ENCODE results near the gene CACNB2.

Gene CACNB2

DNA sequence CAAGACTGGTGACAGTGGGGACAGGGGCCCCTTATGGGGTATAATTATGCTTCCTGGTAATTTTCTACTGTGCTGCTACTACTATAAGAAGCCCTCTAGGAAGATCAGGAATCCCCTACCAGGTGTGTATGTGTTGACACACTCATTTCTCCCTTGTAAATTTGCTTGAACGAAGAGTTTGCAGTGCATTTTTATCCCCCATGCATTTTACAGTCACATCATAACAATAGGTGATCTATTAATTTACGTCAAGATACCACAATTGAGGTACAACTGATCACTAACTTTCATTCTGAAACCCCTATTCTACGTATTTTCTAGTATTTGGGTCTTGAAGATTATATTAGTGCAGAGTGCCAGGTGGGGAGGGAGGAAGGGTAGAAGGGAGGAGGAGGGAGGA, 258.9 kb downstream of the CACNB2 start:
- no peak overlapping the region for H3K27ac Mint-ChIP-seq
- H3K36me3 Mint-ChIP-seq, result no peaks in the 10 kb centered on the region
- DNase-seq (ENCODE audit: low spot score in 2 of 2) (no peak), ATAC-seq (ENCODE audit: low read depth) (no peak)
- H3K4me1 Mint-ChIP-seq, result peaks cover 5% of the 10 kb centered on the region
- no peaks in the 10 kb centered on the region for H3K9me3 Mint-ChIP-seq
- no peak overlapping the region for H3K4me3 Mint-ChIP-seq
- no peaks in the 10 kb centered on the region for H3K27me3 Mint-ChIP-seq

DNA sequence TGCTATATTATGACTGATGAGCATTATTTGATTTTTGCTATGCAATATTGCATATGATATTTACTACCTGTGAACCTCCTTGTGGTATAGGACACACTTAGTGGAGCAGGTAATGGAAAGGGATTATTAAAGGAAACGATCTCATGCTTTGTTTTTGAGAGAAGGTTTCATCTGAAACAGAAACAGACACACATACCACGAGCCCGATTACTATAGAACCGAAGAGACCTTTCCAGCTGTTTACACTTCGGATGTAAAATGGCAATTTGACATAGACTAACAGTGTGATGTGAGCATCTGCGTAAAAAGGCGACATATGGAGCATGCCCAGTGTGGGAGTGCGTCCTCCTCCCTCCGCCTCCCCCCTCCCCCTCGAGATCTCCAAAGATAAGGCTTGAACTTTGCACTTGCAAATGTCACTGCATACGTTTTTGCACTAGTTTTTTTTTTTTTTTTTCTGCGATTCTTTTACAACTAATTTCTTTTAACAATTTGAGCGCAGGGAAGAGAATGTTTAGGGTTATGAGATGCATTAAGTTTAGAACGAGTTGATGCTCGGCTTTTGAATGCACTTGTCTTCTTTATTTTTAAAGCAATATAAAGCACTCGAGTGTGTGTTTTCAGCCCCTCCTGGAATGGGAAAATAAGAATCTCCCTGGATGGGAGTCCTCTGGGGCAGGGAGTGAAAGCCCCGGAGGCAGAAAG, 260.1 kb downstream of the CACNB2 start:
- Mint-ChIP-seq H3K36me3 (no peaks in the 10 kb centered on the region), H3K27me3 (no peaks in the 10 kb centered on the region), H3K27ac (no peak overlapping the region), H3K9me3 (no peaks in the 10 kb centered on the region), H3K4me1 (peaks cover 5% of the 10 kb centered on the region), H3K4me3 (no peak overlapping the region)
- ATAC-seq (ENCODE audit: low read depth) (no peak), DNase-seq (ENCODE audit: low spot score in 2 of 2) (no peak)

DNA sequence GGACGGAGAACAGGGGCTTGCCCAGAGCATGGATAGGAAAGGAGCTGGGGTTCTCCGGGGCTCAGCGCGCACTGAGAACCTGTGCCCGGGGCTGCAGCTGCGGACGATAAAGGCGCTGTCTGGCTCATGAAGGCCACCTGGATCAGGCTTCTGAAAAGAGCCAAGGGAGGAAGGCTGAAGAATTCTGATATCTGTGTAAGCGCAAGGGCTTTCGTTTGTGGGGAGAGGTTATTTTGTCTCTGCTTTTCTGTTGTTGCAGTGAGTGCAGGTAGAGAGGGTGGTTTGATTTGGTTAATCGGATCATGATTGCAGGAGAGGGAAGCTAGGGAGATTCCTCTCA, 260.7 kb downstream of the CACNB2 start:
- Mint-ChIP-seq H3K27ac (no peak overlapping the region), H3K36me3 (no peaks in the 10 kb centered on the region), H3K4me1 (peaks cover 5% of the 10 kb centered on the region), H3K27me3 (no peaks in the 10 kb centered on the region), H3K9me3 (no peaks in the 10 kb centered on the region), H3K4me3 (no peak overlapping the region)
- DNase-seq (ENCODE audit: low spot score in 2 of 2), result no peak
- ATAC-seq (ENCODE audit: low read depth), result no peak

DNA sequence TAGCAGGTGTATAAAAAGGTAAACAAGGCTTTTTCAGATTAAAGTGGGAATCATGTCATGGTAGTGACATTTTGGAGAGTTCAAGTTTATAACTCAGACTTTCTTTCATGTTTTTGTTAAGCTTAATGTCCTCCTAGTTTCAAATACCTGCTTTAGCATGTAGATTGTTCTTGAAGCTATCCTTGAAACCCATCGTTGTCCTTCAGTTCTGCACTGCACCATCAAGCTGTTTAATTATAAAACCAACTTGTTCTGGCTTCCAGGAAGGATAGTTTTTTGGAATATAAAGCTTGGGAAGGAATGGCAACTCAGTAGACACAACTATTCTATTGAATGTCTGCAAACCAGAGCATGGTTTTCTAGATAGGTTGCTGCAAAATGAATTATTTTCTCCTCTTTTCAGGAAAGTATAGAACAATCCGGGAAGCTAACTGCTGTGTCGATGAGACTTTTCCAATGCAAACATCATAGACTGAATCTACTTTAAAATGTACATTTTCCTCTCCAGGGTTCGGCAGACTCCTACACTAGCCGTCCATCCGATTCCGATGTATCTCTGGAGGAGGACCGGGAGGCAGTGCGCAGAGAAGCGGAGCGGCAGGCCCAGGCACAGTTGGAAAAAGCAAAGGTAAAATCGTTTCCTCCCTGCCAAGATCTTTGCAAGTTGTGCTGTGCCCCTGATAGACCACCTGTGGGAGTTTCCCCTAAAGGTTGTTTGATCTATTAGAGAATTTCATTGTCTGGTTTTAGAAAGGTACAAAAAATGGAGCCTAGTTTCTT, 261.4 kb downstream of the CACNB2 start:
- ATAC-seq (ENCODE audit: low read depth), result no peak
- DNase-seq (ENCODE audit: low spot score in 2 of 2), result no peak
- no peak overlapping the region for H3K27ac Mint-ChIP-seq
- H3K4me1 Mint-ChIP-seq, result peaks cover 5% of the 10 kb centered on the region
- no peaks in the 10 kb centered on the region for H3K36me3 Mint-ChIP-seq
- H3K27me3 Mint-ChIP-seq, result no peaks in the 10 kb centered on the region
- H3K9me3 Mint-ChIP-seq, result no peaks in the 10 kb centered on the region
- H3K4me3 Mint-ChIP-seq, result no peak overlapping the region

DNA sequence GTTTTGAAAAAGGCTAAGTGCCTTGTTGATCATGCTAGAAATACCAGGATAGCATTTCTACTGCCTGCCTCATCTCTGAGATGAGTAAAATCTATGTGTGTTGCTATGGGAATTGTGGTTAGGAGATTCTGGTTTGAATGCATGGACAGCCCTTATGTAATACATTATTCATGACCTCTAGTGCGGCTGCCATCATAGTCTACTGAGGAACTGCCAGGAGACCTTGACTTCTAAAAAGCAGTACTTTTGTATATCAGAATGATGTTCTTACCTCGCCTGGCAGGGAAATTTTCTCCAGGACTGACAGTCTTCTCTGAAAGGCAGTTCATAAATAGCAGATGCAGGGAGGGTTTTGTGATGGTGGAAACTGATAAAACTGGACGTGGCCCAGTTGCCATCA, 262.6 kb downstream of the CACNB2 start:
- no peak for DNase-seq (ENCODE audit: low spot score in 2 of 2)
- ATAC-seq (ENCODE audit: low read depth), result no peak
- Mint-ChIP-seq H3K9me3 (peaks cover 2% of the 10 kb centered on the region), H3K27me3 (no peaks in the 10 kb centered on the region), H3K36me3 (no peaks in the 10 kb centered on the region), H3K27ac (no peak overlapping the region), H3K4me1 (peaks cover 5% of the 10 kb centered on the region), H3K4me3 (no peak overlapping the region)

DNA sequence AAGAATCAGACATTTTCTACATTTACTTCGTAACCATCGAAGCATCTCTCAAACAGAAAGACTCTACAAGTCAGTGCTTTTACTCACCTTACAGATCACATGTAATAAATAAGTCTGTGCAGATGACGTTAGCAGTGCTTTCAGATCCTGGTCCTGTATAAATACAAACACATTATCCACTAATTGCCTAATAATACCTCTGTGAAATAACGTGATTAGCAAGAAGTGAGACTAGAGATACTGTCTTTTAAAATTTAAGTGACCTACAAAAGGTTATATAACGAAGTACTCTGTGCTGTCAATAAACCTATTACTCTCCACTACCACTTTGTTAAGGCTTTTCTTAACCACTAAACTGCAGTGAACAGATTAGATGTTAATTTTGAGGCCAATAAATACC, 264.3 kb downstream of the CACNB2 start:
- no peaks in the 10 kb centered on the region for H3K36me3 Mint-ChIP-seq
- H3K4me3 Mint-ChIP-seq, result no peak overlapping the region
- ATAC-seq (ENCODE audit: low read depth), result no peak
- H3K27ac Mint-ChIP-seq, result no peak overlapping the region
- H3K27me3 Mint-ChIP-seq, result no peaks in the 10 kb centered on the region
- peaks cover 5% of the 10 kb centered on the region for H3K4me1 Mint-ChIP-seq
- H3K9me3 Mint-ChIP-seq, result peaks cover 2% of the 10 kb centered on the region
- DNase-seq (ENCODE audit: low spot score in 2 of 2), result no peak

DNA sequence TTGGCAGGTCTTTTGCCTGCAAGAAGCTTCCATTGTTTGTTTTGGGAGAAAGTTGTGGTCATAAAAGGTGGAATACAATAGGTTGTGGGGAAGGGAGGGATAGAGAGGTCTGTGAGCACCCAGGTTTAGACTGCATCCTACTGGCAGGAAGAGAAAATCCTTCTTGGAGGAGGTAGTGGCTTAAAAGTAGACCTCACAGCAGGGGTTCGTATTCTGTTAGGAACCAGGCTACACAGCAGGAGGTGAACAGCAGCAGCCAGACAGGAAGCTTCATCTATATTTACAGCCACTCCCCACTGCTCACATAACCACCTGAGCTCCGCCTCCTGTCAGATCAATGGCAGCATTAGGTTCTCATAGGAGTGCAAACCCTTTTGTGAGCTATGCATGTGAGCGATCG, 265.9 kb downstream of the CACNB2 start:
- peaks cover 2% of the 10 kb centered on the region for H3K9me3 Mint-ChIP-seq

DNA sequence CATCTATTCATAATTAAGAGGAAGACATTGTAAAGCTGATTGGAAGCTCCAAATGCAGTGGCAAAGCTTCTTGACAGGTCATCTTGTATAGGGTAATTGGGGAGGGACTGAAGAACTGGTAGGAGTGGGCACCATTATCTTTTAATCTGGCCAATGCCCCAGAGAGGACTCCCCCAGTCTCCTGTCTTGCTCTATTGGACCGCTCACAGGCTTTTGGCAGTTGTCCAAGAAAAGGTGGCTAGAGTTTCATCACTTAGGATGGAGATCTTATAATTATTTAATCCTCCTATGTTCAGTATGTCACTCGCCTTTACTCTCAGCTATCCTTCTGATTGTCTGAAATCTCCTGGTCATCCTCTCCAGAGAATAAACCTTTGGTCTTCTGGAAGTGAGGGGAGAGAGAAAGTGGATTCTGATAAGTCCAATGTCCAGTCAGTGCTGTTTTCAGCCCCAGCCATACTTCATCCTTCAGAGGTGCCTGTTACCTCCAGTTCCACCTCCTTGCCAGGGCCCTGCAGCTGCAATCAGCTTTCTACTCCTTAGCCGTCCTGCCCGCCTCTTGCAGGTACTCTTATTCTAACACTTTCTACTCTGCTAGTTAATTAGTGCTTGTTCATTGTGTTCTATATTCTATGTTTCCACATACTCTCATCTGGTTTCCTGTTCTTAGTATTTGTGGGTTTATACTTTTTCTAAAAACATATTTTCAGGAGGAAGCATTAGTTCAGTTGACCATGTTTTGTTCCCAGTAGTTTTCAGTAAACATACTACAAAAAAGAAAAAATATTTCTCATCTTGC, 269.6 kb downstream of the CACNB2 start:
- Mint-ChIP-seq H3K4me3 (no peak overlapping the region), H3K27ac (no peak overlapping the region), H3K4me1 (no peaks in the 10 kb centered on the region), H3K27me3 (peaks cover 1% of the 10 kb centered on the region), H3K9me3 (peaks cover 2% of the 10 kb centered on the region), H3K36me3 (no peaks in the 10 kb centered on the region)
- DNase-seq (ENCODE audit: low spot score in 2 of 2) (no peak), ATAC-seq (ENCODE audit: low read depth) (no peak)

More for the DNA sequence above, 265.9 kb downstream of the CACNB2 start:
- DNase-seq (ENCODE audit: low spot score in 2 of 2) (no peak), ATAC-seq (ENCODE audit: low read depth) (no peak)
- no peak overlapping the region for H3K27ac Mint-ChIP-seq
- no peaks in the 10 kb centered on the region for H3K4me1 Mint-ChIP-seq
- H3K27me3 Mint-ChIP-seq, result no peaks in the 10 kb centered on the region
- no peak overlapping the region for H3K4me3 Mint-ChIP-seq
- H3K36me3 Mint-ChIP-seq, result no peaks in the 10 kb centered on the region

DNA sequence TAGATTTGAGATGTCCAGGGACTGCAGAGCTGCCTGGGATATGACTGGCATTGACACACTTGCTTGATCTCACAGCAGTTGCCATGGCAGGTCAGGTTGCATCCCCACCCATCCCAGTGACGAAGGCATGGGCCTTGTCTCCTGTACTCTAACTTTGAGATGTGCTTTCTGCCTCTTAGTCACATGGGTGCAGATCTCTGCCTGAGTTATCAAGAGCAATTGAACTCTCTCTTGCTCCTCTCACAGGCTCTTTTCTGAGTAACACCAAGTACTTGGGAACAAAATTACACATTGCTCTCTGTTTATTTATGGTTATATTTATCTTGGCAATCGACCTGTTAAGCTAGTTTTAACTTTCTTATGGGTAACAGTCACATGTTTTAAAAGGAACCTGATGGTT, 273.8 kb downstream of the CACNB2 start:
- Mint-ChIP-seq H3K4me1 (peaks cover 3% of the 10 kb centered on the region), H3K4me3 (no peak overlapping the region), H3K27me3 (peaks cover 1% of the 10 kb centered on the region), H3K9me3 (peaks cover 5% of the 10 kb centered on the region), H3K27ac (no peak overlapping the region), H3K36me3 (no peaks in the 10 kb centered on the region)
- ATAC-seq (ENCODE audit: low read depth), result no peak
- no peak for DNase-seq (ENCODE audit: low spot score in 2 of 2)

DNA sequence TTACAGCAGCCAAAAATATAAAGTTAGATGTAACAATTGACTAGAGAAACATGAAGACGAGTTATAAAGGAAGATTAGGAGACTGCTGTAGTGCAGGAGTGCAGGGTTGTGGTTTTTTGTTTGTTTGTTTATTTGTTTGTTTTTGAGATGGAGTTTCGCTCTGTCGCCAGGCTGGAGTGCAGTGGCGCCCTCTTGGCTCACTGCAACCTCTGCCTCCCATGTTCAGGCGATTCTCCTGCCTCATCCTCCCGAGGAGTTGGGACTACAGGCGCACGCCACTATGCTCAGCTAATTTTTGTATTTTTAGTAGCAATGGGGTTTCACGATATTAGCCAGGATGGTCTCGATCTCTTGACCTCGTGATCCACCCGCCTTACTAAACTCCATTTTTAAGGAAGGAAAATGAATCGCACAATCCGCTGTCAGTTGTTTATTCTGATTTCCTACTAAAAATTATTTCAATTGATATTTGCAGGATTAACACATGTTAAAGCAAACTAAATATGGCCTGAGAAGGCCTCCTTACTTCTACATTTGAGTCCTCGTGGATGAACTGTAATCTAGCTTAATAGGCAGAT, 277.8 kb downstream of the CACNB2 start:
- Mint-ChIP-seq H3K4me3 (no peak overlapping the region), H3K27me3 (peaks cover 2% of the 10 kb centered on the region), H3K27ac (no peak overlapping the region), H3K4me1 (peaks cover 3% of the 10 kb centered on the region), H3K36me3 (no peaks in the 10 kb centered on the region), H3K9me3 (peaks cover 5% of the 10 kb centered on the region)
- ATAC-seq (ENCODE audit: low read depth), result no peak
- DNase-seq (ENCODE audit: low spot score in 2 of 2), result no peak

DNA sequence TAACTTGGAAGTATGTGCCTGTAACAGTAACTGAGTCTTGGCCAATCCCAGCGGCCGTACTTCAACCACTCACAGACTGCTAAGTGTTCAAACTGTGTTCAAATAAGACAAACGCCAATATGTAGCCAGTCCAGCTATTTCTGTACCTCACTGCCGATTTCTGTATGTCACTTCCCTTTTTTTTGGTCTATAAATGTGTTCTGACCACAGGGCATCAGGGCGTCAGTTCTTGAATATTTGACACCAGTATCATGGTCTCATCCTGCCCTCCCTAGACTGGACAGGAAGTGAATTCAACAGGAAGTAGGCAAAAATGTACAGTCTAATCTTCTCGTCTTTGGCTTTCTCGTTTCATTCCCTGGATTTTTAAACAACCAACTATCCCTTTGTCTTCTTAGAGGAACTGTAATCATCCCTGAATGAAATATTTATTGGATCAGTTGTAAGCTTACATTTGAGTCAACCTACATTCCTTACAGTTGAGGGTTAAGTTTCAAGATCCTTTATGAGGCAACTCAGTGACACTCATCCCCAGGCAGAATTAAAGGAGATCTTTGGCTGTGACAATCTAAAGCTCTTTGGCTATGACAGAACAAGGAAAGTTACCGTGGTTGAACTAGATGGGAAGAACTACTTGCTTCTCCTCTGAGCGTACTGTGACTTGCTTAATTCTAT, 278.5 kb downstream of the CACNB2 start:
- peaks cover 3% of the 10 kb centered on the region for H3K4me1 Mint-ChIP-seq
- peaks cover 2% of the 10 kb centered on the region for H3K27me3 Mint-ChIP-seq
- H3K9me3 Mint-ChIP-seq, result peaks cover 5% of the 10 kb centered on the region
- ATAC-seq (ENCODE audit: low read depth), result no peak
- H3K27ac Mint-ChIP-seq, result no peak overlapping the region
- DNase-seq (ENCODE audit: low spot score in 2 of 2), result no peak
- no peaks in the 10 kb centered on the region for H3K36me3 Mint-ChIP-seq
- no peak overlapping the region for H3K4me3 Mint-ChIP-seq

DNA sequence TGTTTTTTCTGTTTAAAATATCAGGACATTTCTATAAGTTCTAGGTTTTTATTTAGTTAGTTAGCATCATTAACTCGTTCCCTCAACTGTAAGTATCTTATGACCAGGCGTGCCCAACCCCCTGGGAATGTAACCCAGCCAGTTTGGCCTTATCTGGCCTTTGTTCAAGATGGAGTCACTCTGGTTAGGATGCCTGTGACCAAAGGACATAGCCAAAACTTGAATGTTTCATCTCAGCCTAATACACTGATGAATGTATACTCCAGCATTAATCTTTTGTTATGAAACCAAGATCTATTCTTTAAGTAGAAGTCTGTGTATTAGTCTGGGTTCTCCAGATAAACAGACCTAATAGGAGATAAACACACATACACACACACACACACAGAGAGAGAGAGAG, 279.7 kb downstream of the CACNB2 start:
- Mint-ChIP-seq H3K27ac (no peak overlapping the region), H3K4me1 (peaks cover 3% of the 10 kb centered on the region), H3K36me3 (no peaks in the 10 kb centered on the region), H3K4me3 (no peak overlapping the region), H3K27me3 (peaks cover 2% of the 10 kb centered on the region), H3K9me3 (peaks cover 5% of the 10 kb centered on the region)
- DNase-seq (ENCODE audit: low spot score in 2 of 2) (no peak), ATAC-seq (ENCODE audit: low read depth) (no peak)

DNA sequence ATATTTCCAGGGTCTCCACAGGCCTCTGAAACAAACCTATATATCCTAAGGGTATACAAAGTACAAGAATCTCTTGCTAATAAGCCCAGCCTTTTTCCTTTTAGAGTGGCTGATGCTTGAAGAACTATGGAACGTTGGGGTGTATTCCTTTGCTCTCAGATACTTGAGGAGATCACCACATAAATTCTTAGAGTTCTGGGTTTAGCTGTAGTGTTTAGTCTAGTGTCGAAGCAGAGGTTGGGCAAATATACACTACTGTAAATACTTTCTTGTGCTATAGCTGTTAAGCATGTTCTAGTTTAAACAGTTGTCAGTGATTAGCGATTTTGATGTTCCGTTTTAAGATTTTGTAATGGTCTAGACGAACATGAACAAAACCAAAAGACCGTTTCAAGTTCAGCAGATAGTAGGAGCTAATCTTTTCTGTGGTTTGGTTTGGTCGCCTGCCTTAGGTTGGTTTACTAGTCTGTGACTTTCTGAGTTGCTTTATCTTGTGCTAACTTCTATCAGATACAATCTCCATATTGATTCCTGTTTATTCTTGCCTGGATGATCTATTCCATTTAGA, 281.6 kb downstream of the CACNB2 start:
- ATAC-seq (ENCODE audit: low read depth) (no peak), DNase-seq (ENCODE audit: low spot score in 2 of 2) (no peak)
- Mint-ChIP-seq H3K4me1 (peaks cover 3% of the 10 kb centered on the region), H3K27ac (no peak overlapping the region), H3K36me3 (no peaks in the 10 kb centered on the region), H3K4me3 (no peak overlapping the region), H3K9me3 (peaks cover 3% of the 10 kb centered on the region), H3K27me3 (peaks cover 2% of the 10 kb centered on the region)

All from memory B cell (primary cell).